Activated CD4-positive, alpha-beta memory T cell treated with anti-CD3 and anti-CD28 coated beads, Interleukin-2, amount 10 ng/mL, durations not matched to agents 7 days and 5 days (primary cell): Measurements from ENCODE around the gene ACTR2. TPM values are rescaled to one million over a fixed set of nuclear protein-coding genes. Genes with fewer than 3 reads are reported as not detected.

Experiments used
- CTCF ChIA-PET: fragments of 350-600 bp; sonication (Branson Sonifier 250); formaldehyde crosslinking; loops from one replicate; lab custom pipeline; 2021; ENCODE audit warnings: antibody characterized with exemption, inconsistent platforms; lab: Charles Lee
- POLR2A ChIA-PET: fragments of 350-600 bp; sonication (Branson Sonifier 250); formaldehyde crosslinking; loops from one replicate; lab custom pipeline; 2021; ENCODE audit warnings: antibody characterized with exemption; lab: Charles Lee
- DNase-seq: peaks from one replicate; pipeline ENCODE4 v3.0.0-alpha.2; 2020
- H3K27ac Mint-ChIP-seq: one replicate; pipeline ENCODE4 v1.8.0; 2021; ENCODE audit warnings: mild to moderate bottlenecking, mixed read lengths
- H3K27me3 Mint-ChIP-seq: one replicate; pipeline ENCODE4 v1.8.0; 2021; ENCODE audit warnings: mixed read lengths
- H3K36me3 Mint-ChIP-seq: one replicate; pipeline ENCODE4 v1.8.0; 2021; ENCODE audit warnings: low read depth, mixed read lengths
- H3K4me1 Mint-ChIP-seq: one replicate; pipeline ENCODE4 v1.8.0; 2021; ENCODE audit warnings: mixed read lengths
- H3K4me3 Mint-ChIP-seq: one replicate; pipeline ENCODE4 v1.8.0; 2021; ENCODE audit warnings: mild to moderate bottlenecking, mixed read lengths
- H3K9me3 Mint-ChIP-seq: one replicate; pipeline ENCODE4 v1.8.0; 2021; ENCODE audit warnings: mixed read lengths
- total RNA-seq, 2 experiments: library from RNA; stranded (reverse); gene quantifications; one replicate each; pipeline ENCODE4 v1.2.3, GENCODE V29; 2021

Gene ACTR2
- total RNA-seq, 2 experiments from 2014 or later: 514 to 517 TPM

DNA sequence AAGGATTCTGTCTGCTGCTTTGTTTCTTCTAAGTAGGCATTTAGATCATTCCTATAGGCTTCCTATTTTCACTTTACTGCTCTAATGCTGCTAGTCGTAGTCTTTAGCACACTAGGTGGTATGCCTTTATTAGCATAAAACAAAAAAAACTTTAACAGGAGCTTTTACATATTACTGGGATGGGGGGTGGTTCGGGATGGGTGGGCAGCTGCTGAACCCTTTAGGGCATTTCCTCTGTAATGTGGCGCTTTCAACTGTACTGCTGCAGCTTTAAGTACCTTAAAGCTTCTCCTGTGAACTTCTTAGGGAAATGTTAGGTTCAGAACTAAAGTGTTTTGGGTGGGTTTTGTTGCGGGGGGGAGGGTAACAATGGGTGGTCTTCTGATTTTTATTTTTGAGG is 41.3 kb downstream of the ACTR2 start:
- Mint-ChIP-seq H3K9me3 (no peaks in the 10 kb centered on the region), H3K4me1 (peaks cover 5% of the 10 kb centered on the region), H3K27me3 (no peaks in the 10 kb centered on the region), H3K4me3 (no peak overlapping the region), H3K27ac (no peak overlapping the region), H3K36me3 (peaks cover 71% of the 10 kb centered on the region)
- no peak for DNase-seq
- CTCF ChIA-PET: no interaction called here
- POLR2A ChIA-PET: no interaction called here

DNA sequence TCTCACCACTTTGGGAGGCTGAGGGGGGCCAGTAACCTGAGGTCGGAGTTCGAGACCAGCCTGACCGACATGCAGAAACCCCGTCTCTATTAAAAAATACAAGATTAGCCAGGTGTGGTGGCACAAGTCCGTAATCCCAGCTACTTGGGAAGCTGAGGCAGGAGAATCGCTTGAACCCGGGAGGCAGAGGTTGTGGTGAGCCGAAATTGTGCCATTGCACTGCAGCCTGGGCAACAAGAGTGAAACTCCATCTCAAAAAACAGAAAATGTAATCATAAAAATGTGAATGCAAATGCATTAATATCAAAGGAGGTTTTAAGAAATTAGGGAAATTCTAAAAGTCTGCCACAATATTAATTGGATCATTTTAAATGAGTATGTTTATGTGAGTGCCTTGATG is 45.7 kb downstream of the ACTR2 start:
- H3K36me3 Mint-ChIP-seq: peaks cover 46% of the 10 kb centered on the region
- no peaks in the 10 kb centered on the region for H3K9me3 Mint-ChIP-seq
- ChIA-PET POLR2A (no interaction called here), CTCF (interaction anchor here (0.9 kb wide), 1 partner anchor 208 kb away, joined by 3 read pairs; no protein-coding TSS in a partner anchor)
- H3K27ac Mint-ChIP-seq: no peak overlapping the region
- no peak overlapping the region for H3K4me3 Mint-ChIP-seq
- peaks cover 6% of the 10 kb centered on the region for H3K4me1 Mint-ChIP-seq
- H3K27me3 Mint-ChIP-seq: no peaks in the 10 kb centered on the region
- DNase-seq: no peak

DNA sequence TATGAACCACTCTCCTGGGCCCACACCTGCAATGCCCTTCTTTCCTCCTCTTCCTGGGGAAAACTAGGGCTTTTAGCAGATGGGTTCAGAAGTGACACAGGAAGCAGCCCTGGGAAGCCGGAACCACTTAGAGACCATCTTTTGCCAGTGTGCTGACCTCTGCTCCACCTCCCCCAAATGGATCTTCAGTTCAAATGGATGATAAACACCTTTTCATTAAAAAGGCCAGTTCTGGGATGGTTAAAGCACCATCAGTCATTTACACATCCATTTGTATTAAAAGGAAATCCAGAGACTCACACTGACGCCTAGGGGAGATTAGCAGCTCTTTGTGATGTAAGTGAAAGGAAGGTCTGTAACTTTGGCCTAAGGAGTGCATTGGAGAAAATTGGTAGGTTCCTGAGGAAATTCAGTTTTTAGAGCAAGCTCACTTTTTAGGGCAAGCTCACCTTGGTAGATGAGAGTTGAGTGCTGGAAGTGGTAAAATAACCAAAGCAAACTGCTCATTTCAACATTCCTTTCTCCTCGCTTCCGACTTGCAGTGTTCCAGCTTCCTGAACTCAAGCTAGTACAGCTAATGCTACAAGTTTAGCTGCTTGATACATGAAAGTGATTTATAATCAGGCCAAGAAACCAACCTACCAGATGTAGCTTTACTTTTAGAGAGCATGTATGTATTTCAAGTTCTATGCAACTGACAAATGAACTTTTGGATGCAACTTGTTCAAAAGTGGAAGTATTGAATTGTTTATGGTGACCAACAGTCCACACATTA is 47.7 kb downstream of the ACTR2 start:
- Mint-ChIP-seq H3K27me3 (no peaks in the 10 kb centered on the region), H3K36me3 (peaks cover 34% of the 10 kb centered on the region), H3K4me1 (peaks cover 14% of the 10 kb centered on the region), H3K9me3 (no peaks in the 10 kb centered on the region), H3K4me3 (no peak overlapping the region), H3K27ac (no peak overlapping the region)
- ChIA-PET POLR2A (interaction anchor here (0.8 to 3.3 kb wide), 5 partner anchors 12 to 26 kb away, joined by 3 to 13 read pairs (median 3); no protein-coding TSS in a partner anchor), CTCF (interaction anchor here (1.1 to 1.3 kb wide), 2 partner anchors 25 to 107 kb away, joined by 3 to 4 read pairs; no protein-coding TSS in a partner anchor)
- no peak for DNase-seq

DNA sequence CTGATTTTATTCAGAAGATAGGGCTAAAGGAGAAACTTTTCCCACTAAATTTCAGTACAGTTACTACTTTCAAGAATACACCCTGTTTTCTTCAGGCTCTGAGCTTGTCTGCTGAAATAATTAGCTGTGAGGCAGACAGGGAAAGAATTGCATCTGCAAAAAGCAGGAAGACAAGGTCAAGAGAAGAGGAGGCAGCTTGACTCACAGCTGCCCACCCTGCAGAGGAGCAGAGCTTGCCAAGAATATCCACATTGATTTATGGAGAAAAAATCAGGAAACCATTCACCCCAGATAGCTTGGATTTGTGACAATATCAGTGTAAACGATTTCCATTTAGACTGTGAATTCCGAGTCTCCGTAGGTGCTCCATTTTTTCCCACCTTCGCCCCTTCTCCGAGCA is 49.0 kb downstream of the ACTR2 start:
- H3K27me3 Mint-ChIP-seq: no peaks in the 10 kb centered on the region
- no peaks in the 10 kb centered on the region for H3K9me3 Mint-ChIP-seq
- ChIA-PET CTCF (interaction anchor here (0.6 to 1.7 kb wide), 5 partner anchors 12 to 212 kb away, joined by 3 to 5 read pairs (median 4); no protein-coding TSS in a partner anchor), POLR2A (interaction anchor here (0.8 to 3.3 kb wide), 4 partner anchors 18 to 219 kb away, joined by 3 to 13 read pairs (median 5); no protein-coding TSS in a partner anchor)
- peaks cover 14% of the 10 kb centered on the region for H3K4me1 Mint-ChIP-seq
- H3K36me3 Mint-ChIP-seq: peaks cover 30% of the 10 kb centered on the region
- DNase-seq: no peak
- H3K4me3 Mint-ChIP-seq: no peak overlapping the region
- no peak overlapping the region for H3K27ac Mint-ChIP-seq

DNA sequence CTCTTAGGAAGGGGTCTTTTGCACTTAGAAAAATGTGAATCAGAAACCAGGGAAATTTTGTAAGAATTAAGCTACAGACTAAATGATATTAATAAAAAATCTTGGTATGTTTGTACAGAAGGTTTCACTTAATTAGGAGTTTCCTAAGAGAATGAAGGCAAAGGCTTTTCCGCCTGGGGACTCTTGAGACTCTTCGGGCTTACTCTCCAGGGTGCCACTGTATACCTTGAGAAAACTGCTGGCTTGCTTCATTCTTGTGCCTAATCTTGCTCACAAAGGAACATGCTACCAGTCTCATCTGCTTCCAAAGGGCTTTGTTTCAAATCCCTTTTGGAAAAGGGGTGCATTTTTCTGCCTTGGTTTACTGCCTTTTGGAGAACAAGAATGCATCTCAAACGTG is 49.5 kb downstream of the ACTR2 start:
- H3K27ac Mint-ChIP-seq: no peak overlapping the region
- no peak overlapping the region for H3K4me3 Mint-ChIP-seq
- no peaks in the 10 kb centered on the region for H3K27me3 Mint-ChIP-seq
- no peaks in the 10 kb centered on the region for H3K9me3 Mint-ChIP-seq
- H3K36me3 Mint-ChIP-seq: peaks cover 26% of the 10 kb centered on the region
- CTCF ChIA-PET: interaction anchor here (1.2 to 1.7 kb wide), 3 partner anchors 12 to 212 kb away, joined by 3 to 5 read pairs (median 4); no protein-coding TSS in a partner anchor
- POLR2A ChIA-PET: interaction anchor here (1.4 to 3.3 kb wide), 3 partner anchors 18 to 160 kb away, joined by 4 to 13 read pairs (median 7); no protein-coding TSS in a partner anchor
- peaks cover 14% of the 10 kb centered on the region for H3K4me1 Mint-ChIP-seq
- no peak for DNase-seq

DNA sequence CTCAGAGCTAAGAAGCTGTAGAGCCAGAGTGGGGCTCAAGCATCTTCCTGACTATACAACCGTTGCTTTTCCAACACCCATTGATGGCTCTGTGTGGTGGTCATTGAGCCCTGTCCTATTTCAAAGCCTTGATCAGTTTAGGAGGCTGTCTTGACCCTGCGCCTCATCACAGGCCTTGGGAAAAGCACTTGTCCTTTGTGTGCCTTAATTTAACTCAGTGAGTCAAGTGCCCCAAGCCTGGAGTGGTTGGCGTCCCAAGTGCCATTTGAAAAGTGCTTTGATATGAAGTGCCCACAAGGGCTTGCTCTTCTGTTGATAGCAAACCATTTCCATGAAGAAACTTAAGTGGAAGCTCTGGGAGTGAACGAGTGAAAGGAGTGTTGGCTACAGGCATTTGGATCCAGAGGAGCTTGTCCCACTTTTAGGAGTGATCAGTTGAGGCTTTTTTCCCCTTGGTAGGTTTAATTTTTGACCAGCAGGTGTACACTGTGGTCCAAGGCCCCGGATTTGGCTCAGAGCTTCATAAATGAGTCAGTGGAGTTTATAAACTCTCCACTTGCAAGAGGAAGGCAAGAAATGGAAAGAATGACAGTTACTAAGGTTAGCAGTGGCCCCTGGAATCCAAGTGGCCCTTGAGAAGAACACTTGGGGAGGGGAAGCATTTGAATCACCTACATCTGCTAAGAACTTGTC is 50.3 kb downstream of the ACTR2 start:
- no peak overlapping the region for H3K27ac Mint-ChIP-seq
- CTCF ChIA-PET: interaction anchor here (1.0 to 1.7 kb wide), 5 partner anchors 13 to 295 kb away, joined by 3 to 5 read pairs (median 4); no protein-coding TSS in a partner anchor
- peaks cover 14% of the 10 kb centered on the region for H3K4me1 Mint-ChIP-seq
- H3K4me3 Mint-ChIP-seq: no peak overlapping the region
- DNase-seq: no peak
- no peaks in the 10 kb centered on the region for H3K9me3 Mint-ChIP-seq
- H3K36me3 Mint-ChIP-seq: peaks cover 18% of the 10 kb centered on the region
- POLR2A ChIA-PET: interaction anchor here (0.6 to 3.3 kb wide), 8 partner anchors 15 to 296 kb away, joined by 3 to 13 read pairs (median 4); partner anchors contain the start of gene ACTR2
- H3K27me3 Mint-ChIP-seq: no peaks in the 10 kb centered on the region

DNA sequence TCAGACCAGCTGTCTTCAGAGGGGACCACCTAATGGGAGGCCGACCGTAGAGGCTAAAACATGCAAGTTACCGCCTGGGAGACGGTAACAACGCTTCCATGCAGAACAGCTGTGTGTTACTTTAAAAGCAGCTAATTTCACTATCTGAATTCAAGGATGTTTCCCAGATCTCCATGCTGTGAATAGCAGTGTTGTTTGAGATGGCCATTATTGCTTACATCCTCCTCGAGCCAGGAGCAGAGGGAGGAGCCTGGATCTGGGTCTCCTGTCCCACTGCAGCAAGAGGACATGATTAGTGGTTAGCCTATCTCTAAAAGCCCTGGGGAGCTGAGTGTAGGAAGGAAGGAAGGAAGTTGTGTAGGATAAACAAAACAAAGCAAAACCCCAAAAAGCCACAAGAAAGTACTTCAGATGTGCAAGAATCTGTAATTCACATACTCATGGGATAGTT is 50.9 kb downstream of the ACTR2 start:
- H3K4me3 Mint-ChIP-seq: no peak overlapping the region
- DNase-seq: no peak
- POLR2A ChIA-PET: interaction anchor here (0.6 to 3.3 kb wide), 7 partner anchors 15 to 295 kb away, joined by 3 to 13 read pairs (median 4); partner anchors contain the start of gene ACTR2
- peaks cover 14% of the 10 kb centered on the region for H3K36me3 Mint-ChIP-seq
- CTCF ChIA-PET: interaction anchor here (1.0 to 1.5 kb wide), 2 partner anchors 19 to 295 kb away, joined by 3 to 4 read pairs; no protein-coding TSS in a partner anchor
- no peaks in the 10 kb centered on the region for H3K9me3 Mint-ChIP-seq
- H3K27ac Mint-ChIP-seq: no peak overlapping the region
- no peaks in the 10 kb centered on the region for H3K27me3 Mint-ChIP-seq
- peaks cover 14% of the 10 kb centered on the region for H3K4me1 Mint-ChIP-seq

DNA sequence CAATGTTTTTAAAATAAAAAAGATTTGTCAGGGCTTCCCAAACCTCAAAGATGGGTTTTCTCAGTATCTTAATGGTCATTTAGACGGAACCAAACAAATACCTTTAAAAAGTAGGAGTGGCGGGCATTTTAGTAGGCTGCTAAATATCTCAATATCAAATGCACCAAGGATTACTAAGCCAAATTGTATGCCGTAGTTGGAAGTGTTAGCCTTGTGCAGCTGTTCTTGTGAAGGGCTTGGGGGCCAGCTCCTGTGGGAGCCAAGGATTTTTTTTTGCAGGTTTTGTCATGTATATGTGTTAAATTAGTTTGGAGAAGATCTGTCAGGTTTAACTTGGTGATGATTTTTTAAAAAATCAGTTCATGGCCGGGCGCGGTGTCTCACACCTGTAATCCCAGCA is 52.1 kb downstream of the ACTR2 start:
- ChIA-PET POLR2A (no interaction called here), CTCF (interaction anchor here (0.6 kb wide), 1 partner anchor 215 kb away, joined by 3 read pairs; no protein-coding TSS in a partner anchor)
- no peak for DNase-seq
- no peaks in the 10 kb centered on the region for H3K27me3 Mint-ChIP-seq
- peaks cover 14% of the 10 kb centered on the region for H3K4me1 Mint-ChIP-seq
- no peak overlapping the region for H3K27ac Mint-ChIP-seq
- no peak overlapping the region for H3K4me3 Mint-ChIP-seq
- H3K36me3 Mint-ChIP-seq: peaks cover 7% of the 10 kb centered on the region
- no peaks in the 10 kb centered on the region for H3K9me3 Mint-ChIP-seq

DNA sequence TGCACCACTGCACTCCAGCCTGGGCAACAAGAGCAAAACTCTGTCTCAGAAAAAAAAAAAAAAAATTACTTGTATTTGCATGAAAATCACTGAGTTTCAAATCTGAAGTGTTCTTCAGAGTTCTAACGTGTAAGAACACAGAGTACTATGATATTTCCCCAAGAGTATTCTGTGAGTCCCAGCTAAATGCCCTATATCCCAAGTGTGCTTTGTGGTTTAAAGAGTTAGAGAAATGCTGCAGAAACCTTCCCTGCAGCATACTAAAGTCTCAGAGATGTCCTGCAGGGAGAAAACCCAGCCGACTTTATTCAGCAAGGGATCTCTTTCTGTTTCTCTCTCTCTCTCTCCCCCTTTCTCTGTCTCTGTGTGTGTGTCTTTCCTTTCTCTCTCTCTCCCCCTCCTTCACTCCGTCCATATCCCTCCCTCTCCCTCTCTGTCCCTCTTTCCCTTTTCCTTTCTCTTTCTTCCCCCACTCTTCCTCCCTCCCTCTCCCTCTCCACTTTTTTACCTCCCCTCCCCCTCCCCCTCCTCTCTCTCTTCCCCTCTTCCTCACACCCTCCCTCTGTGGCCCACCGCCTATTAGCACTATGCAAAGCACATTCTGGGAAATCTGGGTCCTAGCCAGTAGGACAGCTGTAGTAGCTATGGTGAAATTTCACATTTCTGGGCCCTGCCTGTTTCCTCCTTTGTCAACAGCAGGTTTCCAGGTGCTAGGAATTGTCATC is 54.2 kb downstream of the ACTR2 start:
- Mint-ChIP-seq H3K27ac (no peak overlapping the region), H3K27me3 (no peaks in the 10 kb centered on the region), H3K4me1 (peaks cover 14% of the 10 kb centered on the region), H3K4me3 (no peak overlapping the region), H3K36me3 (no peaks in the 10 kb centered on the region), H3K9me3 (no peaks in the 10 kb centered on the region)
- CTCF ChIA-PET: no interaction called here
- no peak for DNase-seq
- POLR2A ChIA-PET: interaction anchor here (0.6 to 2.0 kb wide), 3 partner anchors 9 to 19 kb away, joined by 3 to 8 read pairs (median 4); no protein-coding TSS in a partner anchor

DNA sequence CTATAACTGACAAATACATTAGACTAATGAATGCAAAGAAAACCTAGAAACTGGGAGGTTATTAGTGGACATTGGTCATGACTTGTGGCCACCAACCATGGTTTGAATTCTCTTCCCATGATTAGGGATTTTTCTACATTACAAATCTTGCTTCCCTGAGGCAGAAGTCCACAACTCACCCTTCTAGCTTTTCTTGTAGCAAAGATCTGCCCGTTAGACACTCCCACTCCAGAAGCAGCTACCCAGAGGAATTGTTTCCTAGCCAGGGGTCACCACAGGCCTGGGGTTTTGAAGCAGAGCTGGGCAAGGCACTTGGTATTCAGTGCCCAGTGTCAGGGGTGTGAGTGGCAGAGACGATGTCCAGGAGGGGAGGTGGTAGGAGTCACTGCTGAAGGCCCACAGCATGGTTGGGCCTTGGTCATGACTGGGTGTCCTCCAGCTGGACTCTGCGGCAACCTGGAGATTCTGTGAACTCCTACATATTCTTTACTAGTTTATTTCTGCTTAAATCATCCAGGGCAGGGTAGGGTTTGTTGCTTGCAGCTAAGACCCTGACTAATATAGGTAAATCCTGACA is 54.9 kb downstream of the ACTR2 start:
- no peaks in the 10 kb centered on the region for H3K36me3 Mint-ChIP-seq
- ChIA-PET POLR2A (interaction anchor here (1.1 to 2.0 kb wide), 2 partner anchors 18 to 135 kb away, joined by 4 to 8 read pairs; no protein-coding TSS in a partner anchor), CTCF (no interaction called here)
- no peak for DNase-seq
- no peaks in the 10 kb centered on the region for H3K27me3 Mint-ChIP-seq
- no peaks in the 10 kb centered on the region for H3K9me3 Mint-ChIP-seq
- H3K4me3 Mint-ChIP-seq: no peak overlapping the region
- no peak overlapping the region for H3K27ac Mint-ChIP-seq
- H3K4me1 Mint-ChIP-seq: peaks cover 12% of the 10 kb centered on the region

DNA sequence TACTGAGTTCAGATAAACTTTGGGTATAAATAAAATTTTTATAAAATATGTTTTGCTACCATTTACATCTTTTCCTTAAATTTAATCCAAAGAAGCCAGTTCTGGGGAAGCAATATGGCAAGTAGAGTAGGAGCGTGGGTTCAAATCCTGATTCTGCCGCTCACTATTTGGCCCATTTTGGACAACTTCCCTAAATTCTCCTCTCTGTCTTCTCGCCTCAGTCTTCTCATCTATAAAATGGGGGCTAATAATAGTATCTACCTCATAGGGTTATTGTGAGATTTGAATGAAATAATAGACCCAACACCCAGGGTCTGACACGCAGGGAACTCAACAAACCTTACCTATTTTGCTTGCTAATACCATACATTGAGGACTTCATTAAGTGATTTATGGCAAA is 59.7 kb downstream of the ACTR2 start:
- Mint-ChIP-seq H3K27me3 (peaks cover 2% of the 10 kb centered on the region), H3K27ac (no peak overlapping the region), H3K4me3 (no peak overlapping the region), H3K9me3 (no peaks in the 10 kb centered on the region), H3K4me1 (no peaks in the 10 kb centered on the region), H3K36me3 (no peaks in the 10 kb centered on the region)
- DNase-seq: no peak
- CTCF ChIA-PET: no interaction called here
- POLR2A ChIA-PET: no interaction called here
